Measurements from ENCODE around the gene SHH. TPM values are rescaled to one million over a fixed set of nuclear protein-coding genes. Genes with fewer than 3 reads are reported as not detected.
A peak's percentile ranks its signal among the peaks of the same experiment; 100 is the strongest.

Gene SHH
- total RNA-seq, 1 experiment from 2014 or later, result 0.26 TPM

DNA sequence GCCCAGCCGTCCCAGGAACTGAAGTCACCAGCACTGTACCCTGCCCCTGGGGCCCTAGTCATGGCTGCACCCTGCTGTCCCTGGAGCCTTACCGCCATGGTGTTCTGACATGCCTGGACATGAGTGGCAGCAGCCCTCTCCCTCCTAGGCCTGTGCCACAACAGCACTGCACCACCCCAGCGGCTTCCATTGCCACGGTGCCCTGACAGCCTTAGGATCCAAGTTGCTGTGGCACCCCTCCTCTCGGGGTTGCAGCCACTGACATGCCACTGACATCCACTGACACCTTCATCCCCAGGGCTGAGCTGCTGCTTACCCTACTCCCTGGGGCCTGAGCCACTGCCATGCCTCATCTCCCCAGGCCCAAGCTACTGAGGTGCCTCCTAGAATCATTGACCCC lies 39.6 kb upstream of the SHH start:
- no peak for ATAC-seq
- no peaks in the 10 kb centered on the region; the same call in 1 of the 2 replicates for H3K36me3 Mint-ChIP-seq
- TF ChIP-seq NR3C1 (CRISPR knock-in tag; conservative IDR thresholded peaks at IDR 0.05; ENCODE audit: low read depth), result no peak
- TF ChIP-seq ETV6 (CRISPR knock-in tag; IDR thresholded peaks at IDR 0.05), result no peak
- TF ChIP-seq, protein P1, sequence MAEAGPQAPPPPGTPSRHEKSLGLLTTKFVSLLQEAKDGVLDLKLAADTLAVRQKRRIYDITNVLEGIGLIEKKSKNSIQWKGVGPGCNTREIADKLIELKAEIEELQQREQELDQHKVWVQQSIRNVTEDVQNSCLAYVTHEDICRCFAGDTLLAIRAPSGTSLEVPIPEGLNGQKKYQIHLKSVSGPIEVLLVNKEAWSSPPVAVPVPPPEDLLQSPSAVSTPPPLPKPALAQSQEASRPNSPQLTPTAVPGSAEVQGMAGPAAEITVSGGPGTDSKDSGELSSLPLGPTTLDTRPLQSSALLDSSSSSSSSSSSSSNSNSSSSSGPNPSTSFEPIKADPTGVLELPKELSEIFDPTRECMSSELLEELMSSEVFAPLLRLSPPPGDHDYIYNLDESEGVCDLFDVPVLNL (CRISPR knock-in tag; IDR thresholded peaks at IDR 0.05; ENCODE audit: borderline replicate concordance, low read depth), result 0 out of 2 replicates have a peak, but pooled peaks have one; percentile 19
- 0 out of 2 replicates have a peak, but pooled peaks have one; percentile 28 for TF ChIP-seq NFE2L1 (CRISPR knock-in tag; IDR thresholded peaks at IDR 0.05)
- TF ChIP-seq, protein P2, sequence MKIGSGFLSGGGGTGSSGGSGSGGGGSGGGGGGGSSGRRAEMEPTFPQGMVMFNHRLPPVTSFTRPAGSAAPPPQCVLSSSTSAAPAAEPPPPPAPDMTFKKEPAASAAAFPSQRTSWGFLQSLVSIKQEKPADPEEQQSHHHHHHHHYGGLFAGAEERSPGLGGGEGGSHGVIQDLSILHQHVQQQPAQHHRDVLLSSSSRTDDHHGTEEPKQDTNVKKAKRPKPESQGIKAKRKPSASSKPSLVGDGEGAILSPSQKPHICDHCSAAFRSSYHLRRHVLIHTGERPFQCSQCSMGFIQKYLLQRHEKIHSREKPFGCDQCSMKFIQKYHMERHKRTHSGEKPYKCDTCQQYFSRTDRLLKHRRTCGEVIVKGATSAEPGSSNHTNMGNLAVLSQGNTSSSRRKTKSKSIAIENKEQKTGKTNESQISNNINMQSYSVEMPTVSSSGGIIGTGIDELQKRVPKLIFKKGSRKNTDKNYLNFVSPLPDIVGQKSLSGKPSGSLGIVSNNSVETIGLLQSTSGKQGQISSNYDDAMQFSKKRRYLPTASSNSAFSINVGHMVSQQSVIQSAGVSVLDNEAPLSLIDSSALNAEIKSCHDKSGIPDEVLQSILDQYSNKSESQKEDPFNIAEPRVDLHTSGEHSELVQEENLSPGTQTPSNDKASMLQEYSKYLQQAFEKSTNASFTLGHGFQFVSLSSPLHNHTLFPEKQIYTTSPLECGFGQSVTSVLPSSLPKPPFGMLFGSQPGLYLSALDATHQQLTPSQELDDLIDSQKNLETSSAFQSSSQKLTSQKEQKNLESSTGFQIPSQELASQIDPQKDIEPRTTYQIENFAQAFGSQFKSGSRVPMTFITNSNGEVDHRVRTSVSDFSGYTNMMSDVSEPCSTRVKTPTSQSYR (CRISPR knock-in tag; IDR thresholded peaks at IDR 0.05), result no peak
- TF ChIP-seq ESRRA (CRISPR knock-in tag; IDR thresholded peaks at IDR 0.05; ENCODE audit: borderline replicate concordance), result no peak
- TF ChIP-seq, protein P3, sequence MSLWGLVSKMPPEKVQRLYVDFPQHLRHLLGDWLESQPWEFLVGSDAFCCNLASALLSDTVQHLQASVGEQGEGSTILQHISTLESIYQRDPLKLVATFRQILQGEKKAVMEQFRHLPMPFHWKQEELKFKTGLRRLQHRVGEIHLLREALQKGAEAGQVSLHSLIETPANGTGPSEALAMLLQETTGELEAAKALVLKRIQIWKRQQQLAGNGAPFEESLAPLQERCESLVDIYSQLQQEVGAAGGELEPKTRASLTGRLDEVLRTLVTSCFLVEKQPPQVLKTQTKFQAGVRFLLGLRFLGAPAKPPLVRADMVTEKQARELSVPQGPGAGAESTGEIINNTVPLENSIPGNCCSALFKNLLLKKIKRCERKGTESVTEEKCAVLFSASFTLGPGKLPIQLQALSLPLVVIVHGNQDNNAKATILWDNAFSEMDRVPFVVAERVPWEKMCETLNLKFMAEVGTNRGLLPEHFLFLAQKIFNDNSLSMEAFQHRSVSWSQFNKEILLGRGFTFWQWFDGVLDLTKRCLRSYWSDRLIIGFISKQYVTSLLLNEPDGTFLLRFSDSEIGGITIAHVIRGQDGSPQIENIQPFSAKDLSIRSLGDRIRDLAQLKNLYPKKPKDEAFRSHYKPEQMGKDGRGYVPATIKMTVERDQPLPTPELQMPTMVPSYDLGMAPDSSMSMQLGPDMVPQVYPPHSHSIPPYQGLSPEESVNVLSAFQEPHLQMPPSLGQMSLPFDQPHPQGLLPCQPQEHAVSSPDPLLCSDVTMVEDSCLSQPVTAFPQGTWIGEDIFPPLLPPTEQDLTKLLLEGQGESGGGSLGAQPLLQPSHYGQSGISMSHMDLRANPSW (CRISPR knock-in tag; conservative IDR thresholded peaks at IDR 0.05; ENCODE audit: low read depth), result no peak
- TF ChIP-seq PRRX2 (CRISPR knock-in tag; IDR thresholded peaks at IDR 0.05), result no peak
- no peak for TF ChIP-seq TP53 (CRISPR knock-in tag; IDR thresholded peaks at IDR 0.05)
- no peak for TF ChIP-seq CREM (CRISPR knock-in tag; IDR thresholded peaks at IDR 0.05)
- TF ChIP-seq, protein P4, sequence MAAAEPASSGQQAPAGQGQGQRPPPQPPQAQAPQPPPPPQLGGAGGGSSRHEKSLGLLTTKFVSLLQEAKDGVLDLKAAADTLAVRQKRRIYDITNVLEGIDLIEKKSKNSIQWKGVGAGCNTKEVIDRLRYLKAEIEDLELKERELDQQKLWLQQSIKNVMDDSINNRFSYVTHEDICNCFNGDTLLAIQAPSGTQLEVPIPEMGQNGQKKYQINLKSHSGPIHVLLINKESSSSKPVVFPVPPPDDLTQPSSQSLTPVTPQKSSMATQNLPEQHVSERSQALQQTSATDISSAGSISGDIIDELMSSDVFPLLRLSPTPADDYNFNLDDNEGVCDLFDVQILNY (CRISPR knock-in tag; IDR thresholded peaks at IDR 0.05), result no peak
- TF ChIP-seq, protein P5, sequence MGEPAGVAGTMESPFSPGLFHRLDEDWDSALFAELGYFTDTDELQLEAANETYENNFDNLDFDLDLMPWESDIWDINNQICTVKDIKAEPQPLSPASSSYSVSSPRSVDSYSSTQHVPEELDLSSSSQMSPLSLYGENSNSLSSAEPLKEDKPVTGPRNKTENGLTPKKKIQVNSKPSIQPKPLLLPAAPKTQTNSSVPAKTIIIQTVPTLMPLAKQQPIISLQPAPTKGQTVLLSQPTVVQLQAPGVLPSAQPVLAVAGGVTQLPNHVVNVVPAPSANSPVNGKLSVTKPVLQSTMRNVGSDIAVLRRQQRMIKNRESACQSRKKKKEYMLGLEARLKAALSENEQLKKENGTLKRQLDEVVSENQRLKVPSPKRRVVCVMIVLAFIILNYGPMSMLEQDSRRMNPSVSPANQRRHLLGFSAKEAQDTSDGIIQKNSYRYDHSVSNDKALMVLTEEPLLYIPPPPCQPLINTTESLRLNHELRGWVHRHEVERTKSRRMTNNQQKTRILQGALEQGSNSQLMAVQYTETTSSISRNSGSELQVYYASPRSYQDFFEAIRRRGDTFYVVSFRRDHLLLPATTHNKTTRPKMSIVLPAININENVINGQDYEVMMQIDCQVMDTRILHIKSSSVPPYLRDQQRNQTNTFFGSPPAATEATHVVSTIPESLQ (CRISPR knock-in tag; IDR thresholded peaks at IDR 0.05), result no peak
- no peak for TF ChIP-seq TEAD1 (CRISPR knock-in tag; IDR thresholded peaks at IDR 0.05)
- no peak for TF ChIP-seq ZNF416 (CRISPR knock-in tag; IDR thresholded peaks at IDR 0.05)
- TF ChIP-seq NFATC4 (CRISPR knock-in tag; IDR thresholded peaks at IDR 0.05), result no peak
- H3K4me1 Mint-ChIP-seq, result no peaks in the 10 kb centered on the region
- no peak overlapping the region for H3K27ac Mint-ChIP-seq
- DNase-seq (ENCODE audit: low spot score), result no peak
- CTCF ChIA-PET, result no interaction called here
- H3K9me3 Mint-ChIP-seq, result peaks cover 23% of the 10 kb centered on the region
- no peak overlapping the region for H3K4me3 Mint-ChIP-seq
- no peaks in the 10 kb centered on the region for H3K27me3 Mint-ChIP-seq (ENCODE audit: low read depth)
- POLR2A ChIA-PET, result no interaction called here

Measured in WTC11 (cell line).